Measurements from ENCODE around the gene OR6Q1.
"Not testable (repeated sequence)": the region's sequence is repeated elsewhere in the genome, so short reads cannot be mapped to it uniquely, and the experiment has no call there.

The OR6Q1 gene, protein sequence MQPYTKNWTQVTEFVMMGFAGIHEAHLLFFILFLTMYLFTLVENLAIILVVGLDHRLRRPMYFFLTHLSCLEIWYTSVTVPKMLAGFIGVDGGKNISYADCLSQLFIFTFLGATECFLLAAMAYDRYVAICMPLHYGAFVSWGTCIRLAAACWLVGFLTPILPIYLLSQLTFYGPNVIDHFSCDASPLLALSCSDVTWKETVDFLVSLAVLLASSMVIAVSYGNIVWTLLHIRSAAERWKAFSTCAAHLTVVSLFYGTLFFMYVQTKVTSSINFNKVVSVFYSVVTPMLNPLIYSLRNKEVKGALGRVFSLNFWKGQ

DNA sequence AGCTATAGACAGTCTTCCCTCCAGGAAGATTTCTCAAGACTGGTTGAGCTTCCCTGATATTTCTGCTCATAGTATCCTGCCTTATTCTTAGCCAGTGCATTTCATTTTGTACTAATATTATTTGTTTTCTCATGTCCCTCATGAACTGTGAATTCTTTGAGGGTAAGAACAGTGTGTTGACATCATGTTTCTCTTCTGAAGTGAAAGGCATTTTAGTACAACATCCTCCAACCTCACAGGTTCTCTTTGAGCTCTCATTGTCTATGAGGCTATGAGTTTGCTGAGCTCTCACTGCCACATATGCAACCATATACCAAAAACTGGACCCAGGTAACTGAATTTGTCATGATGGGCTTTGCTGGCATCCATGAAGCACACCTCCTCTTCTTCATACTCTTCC, at the start of gene OR6Q1:
TSS of gene OR6Q1 (plus strand) at position 301 of the 400 bp plus-strand sequence. CDS start at position 301, 0 bp downstream.
- H3K4me1 ChIP-seq: no peaks in the 10 kb centered on the region
- no peak within 1 kb of the TSS for H3K27ac ChIP-seq
- H3K4me3 ChIP-seq: no peak within 1 kb of the TSS
- no peaks in the 10 kb centered on the region for H4K20me1 ChIP-seq
- no peaks in the 10 kb centered on the region for H3K27me3 ChIP-seq
- peaks cover 7% of the 10 kb centered on the region; the same call in 1 of the 2 replicates for H3K9me3 ChIP-seq
- no peak within 1 kb of the TSS for H3K4me2 ChIP-seq
- TF ChIP-seq Cebpa-rat (IDR thresholded peaks at IDR 0.05): no peak
- H3K9ac ChIP-seq: no peak within 1 kb of the TSS
- no peaks in the 10 kb centered on the region for H3K36me3 ChIP-seq

DNA sequence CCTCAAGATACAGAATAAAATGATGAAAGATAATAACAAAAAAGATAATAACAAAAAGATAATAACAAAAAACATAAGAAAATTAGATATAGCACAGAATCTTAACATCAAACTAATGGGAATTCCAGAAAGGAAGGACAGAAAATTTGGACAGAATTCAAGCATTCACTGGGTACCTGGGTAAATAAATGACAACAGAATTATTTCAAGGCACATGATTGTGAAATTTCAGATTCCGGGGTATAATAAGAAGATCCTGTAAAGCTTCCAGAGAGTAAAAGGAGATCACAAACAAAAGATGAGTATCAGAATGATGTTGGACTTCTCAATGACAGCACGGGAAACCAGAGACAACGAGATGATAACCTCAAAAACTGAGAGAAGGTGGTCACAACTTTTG, 49.2 kb upstream of the OR6Q1 start:
- no peak overlapping the region for H3K4me2 ChIP-seq
- H3K36me3 ChIP-seq: no peaks in the 10 kb centered on the region
- H3K9ac ChIP-seq: no peak overlapping the region
- no peak for TF ChIP-seq Cebpa-rat (IDR thresholded peaks at IDR 0.05)
- no peak overlapping the region for H3K4me3 ChIP-seq
- no peaks in the 10 kb centered on the region for H3K9me3 ChIP-seq
- H3K27ac ChIP-seq: no peak overlapping the region
- H3K27me3 ChIP-seq: no peaks in the 10 kb centered on the region
- H4K20me1 ChIP-seq: no peaks in the 10 kb centered on the region
- no peaks in the 10 kb centered on the region for H3K4me1 ChIP-seq

DNA sequence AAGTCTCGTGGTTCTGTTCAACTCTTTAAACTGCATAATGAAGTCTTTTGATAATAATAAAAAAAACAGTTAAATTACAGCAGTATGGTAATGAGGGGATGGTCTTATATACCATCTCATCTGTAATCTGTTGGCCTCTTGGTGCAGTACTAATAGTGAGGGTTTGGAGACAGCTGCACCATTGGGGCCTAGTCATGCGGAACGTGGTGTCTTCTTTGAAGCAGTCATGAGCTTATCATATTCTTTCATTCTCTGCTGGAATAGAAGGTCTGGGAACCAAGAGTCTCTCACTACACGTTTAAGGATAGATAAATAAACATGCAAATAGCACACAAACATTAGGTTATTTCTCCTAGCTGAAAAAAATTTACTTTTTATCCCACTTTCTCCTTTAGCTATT, 48.0 kb upstream of the OR6Q1 start:
- H3K36me3 ChIP-seq: no peaks in the 10 kb centered on the region
- no peaks in the 10 kb centered on the region for H3K27me3 ChIP-seq
- H3K9ac ChIP-seq: no peak overlapping the region
- TF ChIP-seq Cebpa-rat (IDR thresholded peaks at IDR 0.05): no peak
- no peak overlapping the region for H3K4me2 ChIP-seq
- H3K27ac ChIP-seq: no peak overlapping the region
- no peaks in the 10 kb centered on the region for H3K9me3 ChIP-seq
- no peaks in the 10 kb centered on the region for H3K4me1 ChIP-seq
- no peak overlapping the region for H3K4me3 ChIP-seq
- H4K20me1 ChIP-seq: no peaks in the 10 kb centered on the region

DNA sequence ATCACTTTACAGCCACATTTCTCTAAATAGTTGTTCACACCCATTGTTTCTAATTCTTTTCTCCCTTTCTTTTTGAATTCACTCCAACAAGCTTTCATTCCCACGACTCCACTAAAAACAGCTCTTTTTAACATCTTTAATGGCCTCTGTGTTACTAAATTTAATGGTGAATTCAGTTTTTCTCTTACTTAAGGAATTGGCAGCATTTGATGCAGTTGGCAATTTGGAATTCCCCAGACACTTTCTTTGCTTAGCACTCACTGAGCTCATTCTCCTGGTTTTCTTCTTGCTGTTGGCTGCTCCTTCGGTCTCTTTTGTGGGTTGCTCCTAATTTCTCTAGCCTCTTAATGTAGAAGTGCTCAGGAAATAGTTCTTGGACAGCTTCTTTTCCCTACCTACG, 47.6 kb upstream of the OR6Q1 start:
- H3K9me3 ChIP-seq: no peaks in the 10 kb centered on the region
- H3K9ac ChIP-seq: no peak overlapping the region
- H3K27ac ChIP-seq: no peak overlapping the region
- no peak overlapping the region for H3K4me2 ChIP-seq
- no peak overlapping the region for H3K4me3 ChIP-seq
- no peaks in the 10 kb centered on the region for H3K4me1 ChIP-seq
- H3K27me3 ChIP-seq: no peaks in the 10 kb centered on the region
- no peaks in the 10 kb centered on the region for H4K20me1 ChIP-seq
- no peak for TF ChIP-seq Cebpa-rat (IDR thresholded peaks at IDR 0.05)
- no peaks in the 10 kb centered on the region for H3K36me3 ChIP-seq

DNA sequence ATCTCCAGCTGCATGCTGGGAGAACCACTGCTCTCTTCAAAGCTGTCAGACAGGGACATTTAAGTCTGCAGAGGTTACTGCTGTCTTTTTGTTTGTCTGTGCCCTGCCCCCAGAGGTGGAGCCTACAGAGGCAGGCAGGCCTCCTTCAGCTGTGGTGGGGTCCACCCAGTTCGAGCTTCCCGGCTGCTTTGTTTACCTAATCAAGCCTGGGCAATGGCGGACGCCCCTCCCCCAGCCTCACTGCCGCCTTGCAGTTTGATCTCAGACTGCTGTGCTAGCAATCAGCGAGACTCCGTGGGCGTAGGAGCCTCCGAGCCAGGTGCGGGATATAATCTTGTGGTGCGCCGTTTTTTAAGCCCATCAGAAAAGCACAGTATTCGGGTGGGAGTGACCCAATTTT, 31.2 kb upstream of the OR6Q1 start:
- H3K4me3 ChIP-seq, H3K27me3 ChIP-seq, H4K20me1 ChIP-seq, H3K4me2 ChIP-seq, H3K27ac ChIP-seq, H3K9ac ChIP-seq, H3K36me3 ChIP-seq, H3K4me1 ChIP-seq, H3K9me3 ChIP-seq: not testable (repeated sequence)

DNA sequence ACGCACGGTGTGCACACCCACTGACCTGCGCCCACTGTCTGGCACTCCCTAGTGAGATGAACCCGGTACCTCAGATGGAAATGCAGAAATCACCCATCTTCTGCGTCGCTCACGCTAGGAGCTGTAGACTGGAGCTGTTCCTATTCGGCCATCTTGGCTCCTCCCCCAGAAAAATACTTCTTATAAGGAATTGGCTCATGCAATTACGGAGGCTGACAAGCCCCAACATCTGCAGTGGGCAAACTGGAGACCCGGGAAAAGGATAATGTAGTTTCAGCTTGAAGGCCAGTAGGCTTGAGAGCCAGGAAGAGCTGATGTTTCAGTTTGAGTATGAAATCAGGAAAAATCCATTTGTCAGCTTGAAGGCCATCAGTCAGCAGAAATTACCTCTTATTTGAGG, 30.7 kb upstream of the OR6Q1 start:
- not testable (repeated sequence) for H4K20me1 ChIP-seq, H3K4me3 ChIP-seq, H3K36me3 ChIP-seq, H3K9me3 ChIP-seq, H3K9ac ChIP-seq, H3K4me2 ChIP-seq, H3K27ac ChIP-seq, H3K4me1 ChIP-seq, H3K27me3 ChIP-seq

DNA sequence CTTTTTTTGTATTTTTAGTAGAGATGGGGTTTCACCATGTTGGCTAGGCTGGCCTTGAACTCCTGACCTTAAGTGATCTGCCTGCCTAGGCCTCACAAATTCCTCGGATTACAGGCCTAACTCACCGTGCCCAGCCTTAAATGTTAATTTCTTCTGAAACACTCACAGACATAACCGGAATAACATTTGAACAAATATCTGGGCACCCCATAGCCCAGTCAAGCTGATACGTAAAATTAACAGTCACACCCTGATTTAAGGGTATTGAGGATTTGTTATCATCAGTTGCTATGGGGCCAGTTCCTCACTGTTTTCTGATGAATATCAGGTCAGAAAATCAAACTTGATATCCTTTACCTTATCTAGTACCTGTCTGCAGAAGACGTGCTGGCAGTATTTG, 30.1 kb upstream of the OR6Q1 start:
- no peaks in the 10 kb centered on the region for H3K9me3 ChIP-seq
- no peak for TF ChIP-seq Cebpa-rat (IDR thresholded peaks at IDR 0.05)

DNA sequence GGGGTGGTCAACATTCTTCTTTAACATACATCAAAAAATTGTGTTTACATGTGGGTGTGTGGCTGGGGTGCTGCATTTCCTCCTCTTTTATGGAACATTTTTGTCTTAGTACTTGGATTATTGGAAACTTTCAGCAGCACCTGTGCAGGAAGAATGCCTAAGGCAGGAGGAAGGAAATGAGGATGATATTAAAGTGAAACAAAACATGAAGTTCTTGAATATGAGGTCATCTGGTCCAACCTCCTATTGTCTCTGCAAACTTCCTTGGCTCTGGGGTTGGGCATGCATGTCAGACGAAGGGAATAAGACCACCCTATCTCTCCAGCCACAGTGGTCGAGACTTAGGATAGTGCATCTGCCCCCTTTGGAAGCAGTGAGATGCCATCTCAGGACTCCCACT, 27.7 kb upstream of the OR6Q1 start:
- H3K4me3 ChIP-seq: no peak overlapping the region
- no peaks in the 10 kb centered on the region for H3K27me3 ChIP-seq
- H3K4me1 ChIP-seq: no peaks in the 10 kb centered on the region
- H3K4me2 ChIP-seq: no peak overlapping the region
- no peaks in the 10 kb centered on the region for H3K9me3 ChIP-seq
- TF ChIP-seq Cebpa-rat (IDR thresholded peaks at IDR 0.05): no peak
- H4K20me1 ChIP-seq: no peaks in the 10 kb centered on the region
- H3K27ac ChIP-seq: no peak overlapping the region
- no peaks in the 10 kb centered on the region for H3K36me3 ChIP-seq
- H3K9ac ChIP-seq: no peak overlapping the region

More for the DNA sequence above, 30.1 kb upstream of the OR6Q1 start:
- Histone ChIP-seq H4K20me1 (no peaks in the 10 kb centered on the region), H3K27me3 (no peaks in the 10 kb centered on the region), H3K4me3 (no peak overlapping the region), H3K4me2 (no peak overlapping the region), H3K36me3 (no peaks in the 10 kb centered on the region), H3K9ac (no peak overlapping the region), H3K27ac (no peak overlapping the region), H3K4me1 (no peaks in the 10 kb centered on the region)

DNA sequence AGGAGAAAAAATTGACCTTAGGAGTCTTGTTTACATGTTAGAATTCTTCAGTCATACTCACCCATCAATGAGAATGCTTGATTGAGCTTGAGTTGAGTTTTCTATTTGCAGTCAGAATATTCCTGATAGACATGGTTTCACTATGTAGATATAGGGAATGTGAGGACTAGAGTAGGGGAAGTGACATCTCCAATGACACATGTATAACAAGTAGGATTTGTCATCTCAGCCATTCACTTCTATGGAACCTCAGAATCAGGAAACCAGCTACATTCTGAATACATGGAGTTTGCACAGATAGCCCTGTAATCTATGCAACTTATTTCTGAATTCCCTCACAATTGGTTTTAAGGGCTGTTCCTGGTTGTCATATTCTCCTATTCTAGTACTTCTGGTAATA, 27.2 kb upstream of the OR6Q1 start:
- H3K4me2 ChIP-seq: no peak overlapping the region
- no peak overlapping the region for H3K27ac ChIP-seq
- no peak overlapping the region for H3K4me3 ChIP-seq
- no peak for TF ChIP-seq Cebpa-rat (IDR thresholded peaks at IDR 0.05)
- H3K9ac ChIP-seq: no peak overlapping the region
- H3K4me1 ChIP-seq: no peaks in the 10 kb centered on the region
- H3K36me3 ChIP-seq: no peaks in the 10 kb centered on the region
- no peaks in the 10 kb centered on the region for H3K27me3 ChIP-seq
- no peaks in the 10 kb centered on the region for H3K9me3 ChIP-seq
- H4K20me1 ChIP-seq: no peaks in the 10 kb centered on the region

DNA sequence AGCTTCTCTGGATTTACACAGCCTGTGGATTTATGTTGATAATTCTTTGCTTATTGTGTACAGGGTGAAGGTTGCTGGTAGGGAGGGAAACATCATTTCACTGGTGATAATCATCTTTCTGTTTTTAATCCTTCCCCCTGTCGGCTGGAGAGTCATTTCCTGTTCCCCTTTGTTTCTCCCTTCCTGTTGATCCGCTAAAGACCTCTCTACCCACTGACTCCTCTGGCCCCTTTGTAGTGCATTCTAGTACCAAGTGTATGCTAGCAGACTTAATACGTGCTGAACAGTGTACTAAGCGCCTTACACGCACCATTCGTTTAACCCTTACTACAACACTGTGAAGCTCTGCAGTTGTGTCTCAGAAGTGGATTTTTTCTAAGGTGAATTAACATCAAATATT, 26.1 kb upstream of the OR6Q1 start:
- Histone ChIP-seq H4K20me1 (no peaks in the 10 kb centered on the region), H3K27ac (no peak overlapping the region), H3K27me3 (no peaks in the 10 kb centered on the region), H3K4me2 (no peak overlapping the region), H3K36me3 (no peaks in the 10 kb centered on the region), H3K9ac (no peak overlapping the region), H3K4me1 (no peaks in the 10 kb centered on the region), H3K4me3 (no peak overlapping the region), H3K9me3 (no peaks in the 10 kb centered on the region)
- no peak for TF ChIP-seq Cebpa-rat (IDR thresholded peaks at IDR 0.05)

DNA sequence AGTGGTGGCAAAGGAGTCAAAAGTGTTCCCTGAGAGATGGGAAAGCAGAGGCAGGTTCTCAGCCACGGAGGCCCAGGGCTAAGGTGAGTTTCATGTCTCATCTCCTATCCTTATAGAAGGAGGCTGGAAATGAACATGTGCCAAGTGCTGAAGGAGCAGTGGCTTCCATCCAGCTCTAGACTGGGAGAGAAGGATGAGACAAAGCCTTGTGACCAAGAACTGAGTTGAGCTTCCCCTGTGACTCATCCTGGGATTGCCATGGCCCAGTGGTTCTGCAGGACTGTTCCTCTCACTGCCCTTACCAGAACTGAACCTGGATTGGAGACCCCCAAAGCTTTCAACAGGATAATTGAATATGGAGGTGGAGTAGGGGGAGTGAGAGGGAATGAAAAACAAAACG, 23.8 kb upstream of the OR6Q1 start:
- TF ChIP-seq Cebpa-rat (IDR thresholded peaks at IDR 0.05): no peak
- Histone ChIP-seq H3K27me3 (no peaks in the 10 kb centered on the region), H3K4me1 (no peaks in the 10 kb centered on the region), H3K27ac (no peak overlapping the region), H3K9ac (no peak overlapping the region), H3K36me3 (no peaks in the 10 kb centered on the region), H4K20me1 (no peaks in the 10 kb centered on the region), H3K9me3 (no peaks in the 10 kb centered on the region), H3K4me2 (no peak overlapping the region), H3K4me3 (no peak overlapping the region)

Measured in BLaER1 (cell line).